Vagina (tissue), 2 donors: ENCODE data around the gene RASL11B.

Source experiments
- POLR2A ChIP-seq, 2 donors: fragments of 450-650 bp; IDR thresholded peaks; one replicate each; pipeline ENCODE4 v1.6.1; 2017; ENCODE audit warnings: antibody characterized with exemption in 2 of 2, mild to moderate bottlenecking in 2 of 2, moderate library complexity in 2 of 2
- POLR2AphosphoS5 ChIP-seq, 2 donors: sonication (generic); formaldehyde crosslinking; IDR thresholded peaks; one replicate each; pipeline ENCODE4 v1.9.0; 2017; ENCODE audit warnings: antibody characterized with exemption in 2 of 2, mild to moderate bottlenecking in 2 of 2, low read depth in 1 of 2; ENCODE audit not compliant: insufficient read depth in 1 of 2

DNA sequence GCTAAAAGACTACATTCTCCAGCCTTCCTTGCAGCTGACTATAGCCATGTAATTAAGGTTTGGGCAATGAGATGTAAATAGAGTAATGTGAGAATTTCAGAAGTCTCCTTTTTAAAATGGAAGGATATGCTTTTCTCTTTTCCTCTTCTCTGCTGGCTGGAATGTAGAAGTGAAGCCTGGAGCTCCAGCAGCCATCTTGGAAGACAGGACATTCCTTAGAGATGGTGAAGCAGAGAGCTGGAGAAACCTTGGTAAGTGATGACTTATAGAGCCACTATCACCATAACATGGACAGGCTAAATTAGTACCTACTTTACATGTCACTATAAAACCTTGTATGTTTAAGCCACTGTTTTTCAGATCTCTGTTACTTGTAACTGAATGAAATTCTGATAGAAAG lies 48.0 kb downstream of the RASL11B start:
- TF ChIP-seq POLR2A (IDR thresholded peaks at IDR 0.05) (no peak), POLR2AphosphoS5 (IDR thresholded peaks at IDR 0.05; ENCODE audit: insufficient read depth in 1 of 2, low read depth in 1 of 2) (no peak)
